A673 (cell line): ENCODE data around the gene KRT82.
A peak's percentile ranks its signal among the peaks of the same experiment; 100 is the strongest.

Experiments
- EZH2 ChIP-seq: fragments of 200-600 bp; sonication (generic); IDR thresholded peaks from 2 replicates; pipeline ENCODE4 v1.6.1; 2017; ENCODE audit warnings: borderline replicate concordance, low read depth, mild to moderate bottlenecking, mixed read lengths, antibody characterized with exemption, low read length; ENCODE audit not compliant: poor library complexity, severe bottlenecking
- TF ChIP-seq, protein P1 (sequence below): fragments of 300-800, 200-600 bp; sonication (generic); conservative IDR thresholded peaks from 2 replicates; pipeline ENCODE4 v1.5.1; 2017; ENCODE audit warnings: low read depth, mild to moderate bottlenecking, antibody characterized with exemption, low read length, moderate library complexity, mixed read lengths

DNA sequence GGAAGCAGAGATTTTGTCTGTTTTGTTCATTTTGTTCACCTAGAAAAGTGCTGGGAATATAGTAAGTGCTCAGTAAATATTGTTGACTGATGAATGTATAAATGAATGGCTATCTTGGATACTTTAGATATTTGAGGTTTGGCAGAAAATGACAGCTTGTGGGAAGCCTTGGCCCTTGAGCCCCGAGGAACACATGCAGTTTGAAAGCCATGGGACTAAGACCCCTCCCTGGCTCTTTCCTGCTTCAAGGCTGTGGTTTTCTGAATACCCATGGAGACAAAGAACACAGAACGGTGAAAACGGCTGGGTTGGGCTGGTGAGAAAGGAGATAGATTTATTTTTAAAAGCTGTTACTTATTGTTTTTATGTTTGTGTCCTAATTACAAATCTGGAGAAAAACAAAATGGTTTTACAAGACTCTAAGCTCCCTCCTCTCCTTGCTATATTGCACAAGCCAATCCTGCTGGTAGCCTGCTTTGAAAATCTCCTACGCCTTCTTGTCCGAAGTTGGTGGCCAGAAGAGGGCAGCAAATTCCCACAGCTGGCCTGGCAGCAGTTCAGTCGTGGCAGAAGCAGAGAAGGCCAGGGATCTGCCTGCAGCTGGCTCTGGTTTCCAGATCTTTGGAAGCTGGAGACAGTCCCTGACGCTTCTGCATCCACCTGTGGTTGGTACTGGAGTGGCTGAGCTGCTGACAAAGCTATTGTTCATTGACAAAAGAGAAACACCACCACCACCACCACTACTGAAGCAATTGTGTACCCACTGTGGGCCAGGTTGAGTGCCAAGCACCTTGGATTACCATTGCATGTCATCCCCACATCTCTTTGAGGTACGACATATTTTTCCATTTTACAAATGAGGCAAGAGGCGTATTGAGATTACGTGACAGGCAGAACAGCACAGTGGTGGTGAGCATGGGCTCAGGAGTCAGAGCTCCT is 33.6 kb downstream of the KRT82 start:
- TF ChIP-seq, protein P1, sequence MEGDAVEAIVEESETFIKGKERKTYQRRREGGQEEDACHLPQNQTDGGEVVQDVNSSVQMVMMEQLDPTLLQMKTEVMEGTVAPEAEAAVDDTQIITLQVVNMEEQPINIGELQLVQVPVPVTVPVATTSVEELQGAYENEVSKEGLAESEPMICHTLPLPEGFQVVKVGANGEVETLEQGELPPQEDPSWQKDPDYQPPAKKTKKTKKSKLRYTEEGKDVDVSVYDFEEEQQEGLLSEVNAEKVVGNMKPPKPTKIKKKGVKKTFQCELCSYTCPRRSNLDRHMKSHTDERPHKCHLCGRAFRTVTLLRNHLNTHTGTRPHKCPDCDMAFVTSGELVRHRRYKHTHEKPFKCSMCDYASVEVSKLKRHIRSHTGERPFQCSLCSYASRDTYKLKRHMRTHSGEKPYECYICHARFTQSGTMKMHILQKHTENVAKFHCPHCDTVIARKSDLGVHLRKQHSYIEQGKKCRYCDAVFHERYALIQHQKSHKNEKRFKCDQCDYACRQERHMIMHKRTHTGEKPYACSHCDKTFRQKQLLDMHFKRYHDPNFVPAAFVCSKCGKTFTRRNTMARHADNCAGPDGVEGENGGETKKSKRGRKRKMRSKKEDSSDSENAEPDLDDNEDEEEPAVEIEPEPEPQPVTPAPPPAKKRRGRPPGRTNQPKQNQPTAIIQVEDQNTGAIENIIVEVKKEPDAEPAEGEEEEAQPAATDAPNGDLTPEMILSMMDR, result peak; percentile 73
- no peak for TF ChIP-seq EZH2
